Esophagus squamous epithelium (tissue), 5 donors: ENCODE data around the gene C19orf25. TPM values are rescaled to one million over a fixed set of nuclear protein-coding genes. Genes with fewer than 3 reads are reported as not detected.
"Not testable (repeated sequence)": the region's sequence is repeated elsewhere in the genome, so short reads cannot be mapped to it uniquely, and the experiment has no call there.

Experiments
- DNase-seq: peaks from one replicate; lab custom pipeline; 2025; lab: John Stamatoyannopoulos, UW
- H3K27ac ChIP-seq, 4 donors: fragments of 200-600 bp; sonication (generic); one replicate each; pipeline ENCODE4 v1.5.1; 2016 to 2019; ENCODE audit warnings: mild to moderate bottlenecking in 1 of 4
- H3K27me3 ChIP-seq, 4 donors: fragments of 200-600 bp; sonication (generic); 1 replicate in 3 of 4; 2 replicates in 1 of 4; pipeline versions ENCODE4 v1.5.1 to v1.6.0; 2017 to 2021; ENCODE audit warnings: antibody characterized with exemption in 1 of 4
- H3K36me3 ChIP-seq, 3 donors: fragments of 200-600 bp; sonication (generic); one replicate each; pipeline ENCODE4 v1.5.1; 2016 to 2019
- H3K4me1 ChIP-seq, 3 donors: fragments of 200-600 bp; sonication (generic); one replicate each; pipeline ENCODE4 v1.5.1; 2017 to 2019
- H3K4me3 ChIP-seq, 4 donors: fragments of 200-600 bp; sonication (generic); 1 replicate in 3 of 4; 2 replicates in 1 of 4; pipeline ENCODE4 v1.5.1; 2016 to 2019; ENCODE audit warnings: mild to moderate bottlenecking in 2 of 4, moderate library complexity in 1 of 4
- H3K9me3 ChIP-seq, 3 donors: fragments of 200-600 bp; sonication (generic); one replicate each; pipeline ENCODE4 v1.5.1; 2016 to 2019
- POLR2A ChIP-seq, 4 donors: fragments of 450-650 bp; IDR thresholded peaks; one replicate each; pipeline ENCODE4 v1.6.1; 2017; ENCODE audit warnings: antibody characterized with exemption in 4 of 4, mild to moderate bottlenecking in 4 of 4, moderate library complexity in 3 of 4
- WGBS, 2 donors: methylation state at CpG; one replicate each; pipeline ENCODE4 v1.1.5; 2018; 5-methylcytosine and 5-hydroxymethylcytosine counted together
- intact Hi-C: fragments of 100-400 bp; cut with DNase I; formaldehyde crosslinking; loops from one replicate; pipeline ENCODE4 v1.15.0; 2022
- total RNA-seq, 4 donors: library from RNA; depleted of rRNA; stranded (reverse); fragments of >200 nt; gene quantifications; one replicate each; pipeline ENCODE4 v1.1.0, GENCODE V29; 2016
- TF ChIP-seq, protein P1 (sequence below), 6 experiments: fragments of 450-650 bp in 4 of 6; fragments of 200-600 bp in 2 of 6; sonication (generic) in 2 of 6; IDR thresholded peaks; one replicate each; pipeline ENCODE4 v1.5.1; 2016 to 2019; ENCODE audit warnings: antibody characterized with exemption in 6 of 6, mild to moderate bottlenecking in 4 of 6, moderate library complexity in 4 of 6
- donor health status: DM: yes; HTN: yes; CAD: no.

The C19orf25 gene
- total RNA-seq, 4 donors from 2014 or later = 17.8 to 24.5 (median 23.0) TPM

DNA sequence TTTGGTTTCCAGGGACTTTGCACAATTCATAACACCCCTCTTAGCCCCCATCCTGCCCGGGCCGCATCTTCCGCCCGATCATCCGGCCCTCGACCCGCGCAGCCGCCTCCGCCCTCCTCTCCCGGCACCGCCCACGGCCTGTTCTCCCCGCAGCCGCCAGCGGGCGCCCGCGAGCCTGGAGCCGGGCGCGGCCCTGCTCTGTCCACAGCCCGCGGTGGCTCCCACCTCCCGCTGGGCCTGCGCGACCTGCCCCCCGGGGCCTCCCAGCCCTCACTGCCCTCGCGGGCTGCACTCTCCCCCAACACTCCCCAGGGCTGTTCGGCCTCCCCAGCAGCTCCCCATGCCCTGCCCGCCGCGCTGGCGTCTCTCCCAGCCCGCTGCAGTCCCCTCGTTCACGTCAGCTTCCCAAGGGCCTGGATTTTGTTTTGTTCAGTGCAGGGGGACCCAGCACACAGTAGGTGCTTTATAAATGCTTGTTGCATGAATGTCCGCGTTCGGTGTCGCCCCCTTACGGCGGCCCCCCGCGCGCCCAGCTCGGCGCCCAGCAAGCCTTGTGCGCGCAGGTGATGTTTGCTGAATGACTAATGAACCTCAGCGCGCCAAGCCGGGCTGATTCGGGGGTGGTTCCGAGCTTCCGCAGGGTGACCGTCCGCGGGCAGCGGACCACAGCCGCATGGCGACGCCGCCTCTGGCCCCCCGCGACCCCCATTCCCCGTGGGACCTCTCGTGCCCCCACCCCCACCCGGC lies 33.7 kb downstream of the C19orf25 start:
- no peaks in the 10 kb centered on the region for H3K9me3 ChIP-seq
- H3K4me3 ChIP-seq = peak overlapping the region; percentile 14 to 54 (median 32)
- intact Hi-C loops = no loop called here
- H3K27me3 ChIP-seq = peaks cover 26 to 52% (median 30%) of the 10 kb centered on the region in 4 donors
- H3K27ac ChIP-seq = peak overlapping the region in 1 of 4 donors; percentile 23
- DNase-seq = no peak
- peaks cover 15 to 27% (median 19%) of the 10 kb centered on the region in 3 donors for H3K36me3 ChIP-seq
- peaks cover 26 to 61% (median 32%) of the 10 kb centered on the region in 3 donors for H3K4me1 ChIP-seq
- WGBS, 2 donors = 1 to 3% methylated on average over 14 to 29 of the region's 70 CpGs
- TF ChIP-seq, protein P1, sequence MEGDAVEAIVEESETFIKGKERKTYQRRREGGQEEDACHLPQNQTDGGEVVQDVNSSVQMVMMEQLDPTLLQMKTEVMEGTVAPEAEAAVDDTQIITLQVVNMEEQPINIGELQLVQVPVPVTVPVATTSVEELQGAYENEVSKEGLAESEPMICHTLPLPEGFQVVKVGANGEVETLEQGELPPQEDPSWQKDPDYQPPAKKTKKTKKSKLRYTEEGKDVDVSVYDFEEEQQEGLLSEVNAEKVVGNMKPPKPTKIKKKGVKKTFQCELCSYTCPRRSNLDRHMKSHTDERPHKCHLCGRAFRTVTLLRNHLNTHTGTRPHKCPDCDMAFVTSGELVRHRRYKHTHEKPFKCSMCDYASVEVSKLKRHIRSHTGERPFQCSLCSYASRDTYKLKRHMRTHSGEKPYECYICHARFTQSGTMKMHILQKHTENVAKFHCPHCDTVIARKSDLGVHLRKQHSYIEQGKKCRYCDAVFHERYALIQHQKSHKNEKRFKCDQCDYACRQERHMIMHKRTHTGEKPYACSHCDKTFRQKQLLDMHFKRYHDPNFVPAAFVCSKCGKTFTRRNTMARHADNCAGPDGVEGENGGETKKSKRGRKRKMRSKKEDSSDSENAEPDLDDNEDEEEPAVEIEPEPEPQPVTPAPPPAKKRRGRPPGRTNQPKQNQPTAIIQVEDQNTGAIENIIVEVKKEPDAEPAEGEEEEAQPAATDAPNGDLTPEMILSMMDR (IDR thresholded peaks at IDR 0.05) = peak; percentile 73 to 95 (median 92)
- TF ChIP-seq POLR2A (IDR thresholded peaks at IDR 0.05) = no peak

DNA sequence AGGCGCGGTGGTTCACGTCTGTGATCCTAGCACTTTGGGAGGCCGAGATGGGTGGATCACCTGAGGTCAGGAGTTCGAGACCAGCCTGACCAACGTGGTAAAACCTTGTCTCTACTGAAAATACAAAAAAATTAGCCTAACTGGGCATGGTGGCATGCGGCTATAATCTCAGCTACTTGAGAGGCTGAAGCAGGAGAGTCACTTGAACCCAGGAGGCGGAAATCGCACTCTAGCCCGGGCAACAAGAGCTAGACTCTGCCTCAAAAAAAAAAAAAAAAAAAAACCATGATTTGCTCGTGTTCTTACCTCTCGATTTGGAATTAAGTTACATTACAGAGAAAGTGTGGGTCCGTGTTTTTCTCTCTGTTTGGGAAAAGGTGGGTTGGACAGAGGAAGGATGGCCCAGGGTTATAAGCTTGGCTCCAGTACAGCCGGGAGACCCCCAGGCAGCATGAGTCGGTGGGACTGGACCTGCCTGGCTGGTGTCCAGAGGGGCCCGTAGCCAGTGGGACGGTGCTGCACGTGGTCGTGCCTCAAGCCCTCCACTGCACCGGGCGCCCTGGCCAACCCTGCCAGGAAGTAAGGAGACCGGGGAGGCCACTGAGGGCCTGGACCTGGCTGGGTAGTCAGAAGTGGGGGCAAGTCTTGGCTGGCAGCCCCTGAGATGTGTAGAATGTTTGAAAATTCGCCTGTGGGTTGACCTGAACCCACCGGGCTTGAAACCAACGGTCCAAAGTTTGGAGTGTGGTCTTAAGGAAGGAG lies 37.2 kb downstream of the C19orf25 start:
- WGBS, 2 donors = 76 to 77% methylated on average over 17 to 20 of the region's 25 CpGs
- Histone ChIP-seq H3K36me3 (peaks cover 25 to 38% (median 25%) of the 10 kb centered on the region in 3 donors), H3K27me3 (peaks cover 5 to 17% (median 9%) of the 10 kb centered on the region in 4 donors), H3K4me3 (no peak overlapping the region), H3K27ac (no peak overlapping the region), H3K4me1 (peaks cover 44 to 77% (median 48%) of the 10 kb centered on the region in 3 donors), H3K9me3 (no peaks in the 10 kb centered on the region)
- DNase-seq = no peak
- TF ChIP-seq POLR2A (IDR thresholded peaks at IDR 0.05) = no peak
- TF ChIP-seq, protein P1 (IDR thresholded peaks at IDR 0.05) = no peak
- intact Hi-C loops = no loop called here

DNA sequence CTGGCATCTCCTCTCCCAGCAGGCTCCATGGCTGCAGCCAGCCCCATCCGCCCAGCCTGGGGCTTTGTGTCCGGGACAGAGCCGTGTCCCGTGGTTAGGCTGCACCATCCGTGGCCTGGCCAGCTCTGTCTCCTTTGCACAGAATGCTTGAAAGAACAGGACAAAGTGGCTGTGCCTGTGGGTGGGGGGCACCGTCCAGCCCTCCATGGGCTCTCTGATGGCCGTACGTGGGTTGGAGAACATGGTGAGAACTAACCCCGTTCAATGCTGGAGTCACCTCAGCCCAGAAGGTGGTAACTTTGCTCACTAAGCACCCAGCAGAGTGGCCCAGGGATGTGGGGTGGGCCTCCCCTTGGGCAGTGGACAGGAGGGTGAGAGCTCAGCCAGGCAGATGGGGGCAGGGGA lies 38.0 kb downstream of the C19orf25 start:
- Histone ChIP-seq H3K4me1 (peaks cover 37 to 74% (median 39%) of the 10 kb centered on the region in 3 donors), H3K4me3 (no peak overlapping the region), H3K36me3 (peaks cover 25 to 43% (median 25%) of the 10 kb centered on the region in 3 donors), H3K27me3 (peaks cover 0 to 9% (median 2%) of the 10 kb centered on the region in 4 donors), H3K9me3 (no peaks in the 10 kb centered on the region), H3K27ac (no peak overlapping the region)
- TF ChIP-seq POLR2A (IDR thresholded peaks at IDR 0.05) = no peak
- TF ChIP-seq, protein P1 (IDR thresholded peaks at IDR 0.05) = no peak
- intact Hi-C loops = no loop called here
- 80% methylated on average over 1 of the region's 9 CpGs; no CpG with 5 or more reads in 1 of the 2 donors for WGBS, 2 donors
- no peak for DNase-seq

DNA sequence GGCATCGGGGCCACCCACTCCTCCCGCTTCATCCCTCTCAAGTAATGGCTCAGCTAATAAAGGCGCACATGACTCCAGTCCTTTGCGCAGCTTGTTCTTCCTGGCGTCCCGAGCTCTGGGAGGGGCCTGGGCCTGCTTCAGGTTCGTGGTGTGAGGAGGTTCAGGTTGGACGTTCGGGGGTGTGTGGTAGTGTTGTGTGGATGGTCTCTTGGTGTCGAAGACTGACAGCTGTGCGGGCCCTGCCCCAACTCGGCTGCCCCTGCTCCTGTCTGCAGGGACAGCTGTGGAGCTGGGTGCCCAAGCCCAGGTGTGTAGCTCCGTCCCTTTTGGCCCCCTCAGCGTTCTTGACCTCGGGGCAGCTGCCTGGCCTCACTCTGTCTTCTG lies 38.6 kb downstream of the C19orf25 start:
- DNase-seq = no peak
- Histone ChIP-seq H3K4me3 (peak overlapping the region in 2 of 4 donors; percentile 67 to 95), H3K27me3 (peaks cover 0 to 3% (median 0%) of the 10 kb centered on the region in 4 donors), H3K4me1 (peaks cover 32 to 68% (median 34%) of the 10 kb centered on the region in 3 donors), H3K27ac (no peak overlapping the region), H3K36me3 (peaks cover 25 to 49% (median 25%) of the 10 kb centered on the region in 3 donors), H3K9me3 (no peaks in the 10 kb centered on the region)
- intact Hi-C loops = no loop called here
- 68% methylated on average over 6 of the region's 15 CpGs; no CpG with 5 or more reads in 1 of the 2 donors for WGBS, 2 donors
- TF ChIP-seq, protein P1 (IDR thresholded peaks at IDR 0.05) = no peak
- no peak for TF ChIP-seq POLR2A (IDR thresholded peaks at IDR 0.05)

DNA sequence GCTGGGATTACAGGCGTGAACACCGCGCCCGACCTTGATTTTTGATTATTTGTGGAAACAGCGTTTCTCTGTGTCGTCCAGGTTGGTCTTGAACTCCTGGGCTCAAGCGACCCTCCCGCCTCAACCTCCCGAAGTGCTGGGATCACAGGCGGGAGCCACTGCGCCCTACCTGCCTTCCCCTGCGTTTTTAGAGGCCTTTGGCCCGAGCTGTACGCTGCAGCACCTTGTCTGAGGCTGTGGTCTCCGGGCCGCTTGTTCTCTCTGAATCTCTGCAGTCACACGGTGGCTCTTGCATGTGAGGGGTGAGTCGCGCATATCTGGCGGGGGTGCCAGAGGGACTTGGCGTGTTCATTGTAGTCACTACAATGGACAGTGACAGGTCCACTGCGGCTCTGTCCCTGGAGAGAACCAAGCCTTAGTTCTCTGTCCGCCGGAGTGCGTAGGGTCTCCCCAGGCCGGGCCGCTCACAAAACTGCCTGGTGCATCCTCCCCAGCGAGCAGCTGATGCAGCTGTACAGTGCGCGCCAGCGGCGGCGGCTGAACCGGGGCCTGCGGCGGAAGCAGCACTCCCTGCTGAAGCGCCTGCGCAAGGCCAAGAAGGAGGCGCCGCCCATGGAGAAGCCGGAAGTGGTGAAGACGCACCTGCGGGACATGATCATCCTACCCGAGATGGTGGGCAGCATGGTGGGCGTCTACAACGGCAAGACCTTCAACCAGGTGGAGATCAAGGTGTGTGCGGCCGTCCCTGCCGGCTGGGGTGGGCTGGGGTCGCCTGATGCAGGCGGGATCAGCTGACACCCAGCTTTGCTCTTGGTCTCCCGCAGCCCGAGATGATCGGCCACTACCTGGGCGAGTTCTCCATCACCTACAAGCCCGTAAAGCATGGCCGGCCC lies 39.2 kb downstream of the C19orf25 start:
- intact Hi-C loops, H3K27me3 ChIP-seq, DNase-seq, H3K9me3 ChIP-seq: not testable (repeated sequence)
- Histone ChIP-seq H3K27ac (peak overlapping the region; percentile 7 to 91 (median 86)), H3K4me1 (peaks cover 28 to 62% (median 28%) of the 10 kb centered on the region in 3 donors), H3K36me3 (peaks cover 25 to 55% (median 27%) of the 10 kb centered on the region in 3 donors), H3K4me3 (peak overlapping the region; percentile 67 to 95 (median 90))
- WGBS, 2 donors = 29 to 57% methylated on average over 13 to 22 of the region's 57 CpGs
